HepG2 (cell line): ENCODE data around the gene SMCHD1.

Experiments
- CTCF ChIP-seq: sonication (generic); formaldehyde crosslinking; IDR thresholded peaks from 2 replicates; pipeline ENCODE4 v1.5.0; 2020; ENCODE audit warnings: mild to moderate bottlenecking, missing genetic modification reagents, moderate library complexity
- EP300 ChIP-seq, 3 experiments: sonication (generic) in 1 of 3; formaldehyde crosslinking in 1 of 3; IDR thresholded peaks; 2 replicates each; pipeline versions ENCODE4 v1.5.1 to v1.6.1; 2011 to 2020; ENCODE audit warnings: low read depth in 2 of 3, low read length in 2 of 3, borderline replicate concordance in 1 of 3, improper control_type of control experiment in 1 of 3, mild to moderate bottlenecking in 1 of 3, missing genetic modification reagents in 1 of 3, moderate library complexity in 1 of 3

- no peak for TF ChIP-seq EP300 (IDR thresholded peaks at IDR 0.05; ENCODE audit: low read depth in 2 of 2, low read length in 2 of 2)
- no peak for TF ChIP-seq EP300 (CRISPR knock-in tag; IDR thresholded peaks at IDR 0.05; ENCODE audit: borderline replicate concordance)
- TF ChIP-seq CTCF, result no peak
These were observed 155.9 kb downstream of the SMCHD1 start for GRCh38 chr18:2811416-2811815.
